SK-N-MC (cell line): Measurements from ENCODE around the gene SFXN5.

ENCODE experiments used
- DNase-seq: peaks from one replicate; pipeline ENCODE4 v3.0.0-alpha.2; 2011; ENCODE audit warnings: low read depth, low spot score
- H3K27ac ChIP-seq: fragments of 200-600 bp; sonication (generic); 2 replicates; pipeline ENCODE4 v1.5.1; 2016; ENCODE audit warnings: mixed run types
- H3K36me3 ChIP-seq: fragments of 200-600 bp; sonication (generic); 2 replicates; pipeline ENCODE4 v1.6.1; 2017; ENCODE audit warnings: antibody characterized with exemption, low read length, mixed read lengths; ENCODE audit not compliant: insufficient read depth
- H3K4me3 ChIP-seq: fragments of 200-600 bp; sonication (generic); 2 replicates; pipeline ENCODE4 v1.5.1; 2016
- H3K9ac ChIP-seq: fragments of 200-600 bp; sonication (generic); 2 replicates; pipeline ENCODE4 v1.8.0; 2017; ENCODE audit warnings: mixed run types, mixed read lengths; ENCODE audit not compliant: insufficient read length
- H3K9me3 ChIP-seq: fragments of 200-600 bp; sonication (generic); 2 replicates; pipeline ENCODE4 v1.6.1; 2017; ENCODE audit warnings: low read depth, mild to moderate bottlenecking, antibody characterized with exemption, low read length, moderate library complexity, mixed read lengths
- EZH2 ChIP-seq: fragments of 200-600 bp; sonication (generic); IDR thresholded peaks from one replicate; pipeline ENCODE4 v1.6.1; 2017; ENCODE audit warnings: antibody characterized with exemption
- FOXP2 ChIP-seq: optimal IDR thresholded peaks from 2 replicates; pipeline ENCODE3; 2011; ENCODE audit warnings: mild to moderate bottlenecking, moderate library complexity; ENCODE audit not compliant: insufficient read depth; ENCODE audit errors: extremely low read length, control extremely low read depth
- POLR2AphosphoS5 ChIP-seq: IDR thresholded peaks from 2 replicates; pipeline ENCODE4 v1.6.1; 2012; ENCODE audit warnings: mild to moderate bottlenecking, low read depth, low read length, borderline replicate concordance

The SFXN5 gene

GRCh38 chr2:73020306-73020656 lies 51.2 kb downstream of the SFXN5 start:
- Histone ChIP-seq H3K9ac (no peak overlapping the region), H3K4me3 (no peak overlapping the region), H3K9me3 (no peaks in the 10 kb centered on the region), H3K27ac (no peak overlapping the region), H3K36me3 (no peaks in the 10 kb centered on the region; the same call in 1 of the 2 replicates)
- DNase-seq: no peak
- TF ChIP-seq POLR2AphosphoS5 (no peak), EZH2 (no peak), FOXP2 (no peak)

- Histone ChIP-seq H3K9me3 (no peaks in the 10 kb centered on the region), H3K36me3 (no peaks in the 10 kb centered on the region; the same call in 1 of the 2 replicates), H3K9ac (no peak overlapping the region), H3K27ac (no peak overlapping the region), H3K4me3 (no peak overlapping the region)
- TF ChIP-seq FOXP2 (no peak), POLR2AphosphoS5 (no peak), EZH2 (no peak)
- no peak for DNase-seq
Observed at GRCh38 chr2:73018188-73018825, 53.2 kb downstream of the SFXN5 start.

GRCh38 chr2:73013936-73014335 lies 57.6 kb downstream of the SFXN5 start:
- Histone ChIP-seq H3K36me3 (no peaks in the 10 kb centered on the region), H3K9ac (no peak overlapping the region), H3K4me3 (no peak overlapping the region), H3K27ac (no peak overlapping the region), H3K9me3 (no peaks in the 10 kb centered on the region)
- TF ChIP-seq EZH2 (no peak), POLR2AphosphoS5 (no peak), FOXP2 (no peak)
- DNase-seq: peak; percentile 3

GRCh38 chr2:73009177-73009839 lies 62.2 kb downstream of the SFXN5 start:
- no peak for DNase-seq
- no peak for TF ChIP-seq POLR2AphosphoS5
- no peak for TF ChIP-seq EZH2
- no peak for TF ChIP-seq FOXP2
- H3K36me3 ChIP-seq: no peaks in the 10 kb centered on the region
- H3K9ac ChIP-seq: no peak overlapping the region
- H3K4me3 ChIP-seq: no peak overlapping the region
- H3K27ac ChIP-seq: no peak overlapping the region
- H3K9me3 ChIP-seq: no peaks in the 10 kb centered on the region

GRCh38 chr2:73008766-73009135 lies 62.8 kb downstream of the SFXN5 start:
- no peak for TF ChIP-seq FOXP2
- no peak for DNase-seq
- no peak overlapping the region for H3K9ac ChIP-seq

GRCh38 chr2:73007991-73008765 lies 63.3 kb downstream of the SFXN5 start:
- Histone ChIP-seq H3K36me3 (no peaks in the 10 kb centered on the region), H3K4me3 (no peak overlapping the region), H3K9me3 (no peaks in the 10 kb centered on the region), H3K27ac (no peak overlapping the region), H3K9ac (no peak overlapping the region)
- TF ChIP-seq POLR2AphosphoS5 (no peak), EZH2 (no peak), FOXP2 (no peak)
- DNase-seq: no peak

More at GRCh38 chr2:73008766-73009135, 62.8 kb downstream of the SFXN5 start:
- H3K27ac ChIP-seq: no peak overlapping the region
- no peaks in the 10 kb centered on the region for H3K36me3 ChIP-seq
- H3K9me3 ChIP-seq: no peaks in the 10 kb centered on the region
- H3K4me3 ChIP-seq: no peak overlapping the region

- H3K36me3 ChIP-seq: no peaks in the 10 kb centered on the region
- H3K27ac ChIP-seq: no peak overlapping the region
- no peak overlapping the region for H3K9ac ChIP-seq
- H3K9me3 ChIP-seq: no peaks in the 10 kb centered on the region
- DNase-seq: no peak
- no peak overlapping the region for H3K4me3 ChIP-seq
- TF ChIP-seq FOXP2 (no peak), EZH2 (no peak), POLR2AphosphoS5 (no peak)
Observed at GRCh38 chr2:73006969-73007710, 64.4 kb downstream of the SFXN5 start.
